Measurements from ENCODE around the gene GPR171.

The GPR171 gene

GRCh38 chr3:151197228-151197627, 5.8 kb downstream of the GPR171 start:
- Histone ChIP-seq H4K91ac (ENCODE audit: low read length) (no peak overlapping the region), H2AK5ac (ENCODE audit: low read length, severe bottlenecking) (peak overlapping the region; percentile 84), H4K8ac (ENCODE audit: low read length) (no peak overlapping the region), H3K4me2 (ENCODE audit: low read length, poor library complexity, severe bottlenecking) (no peak overlapping the region), H3K9me3 (ENCODE audit: control insufficient read depth, low read length) (no peaks in the 10 kb centered on the region), H3K9ac (ENCODE audit: low read length) (no peak overlapping the region), H2BK12ac (ENCODE audit: low read length in 2 of 2) (no peak overlapping the region), H2BK15ac (ENCODE audit: low read depth, poor library complexity, severe bottlenecking) (no peak overlapping the region), H2BK5ac (ENCODE audit: low read depth, low read length, poor library complexity, severe bottlenecking) (no peak overlapping the region), H3K79me1 (replicated peaks; ENCODE audit: low read length, poor library complexity, severe bottlenecking) (no peaks in the 10 kb centered on the region), H3K27me3 (ENCODE audit: control insufficient read depth in 1 of 2, insufficient read depth in 1 of 2, low read length in 2 of 2) (no peaks in the 10 kb centered on the region), H3K4ac (ENCODE audit: low read depth in 1 of 2, low read length in 2 of 2) (no peak overlapping the region), H3K14ac (ENCODE audit: low read length in 2 of 2) (no peak overlapping the region), H3K23ac (ENCODE audit: low read length in 2 of 2) (no peak overlapping the region), H3K36me3 (ENCODE audit: control insufficient read depth in 1 of 2, insufficient read depth in 2 of 2, low read depth in 1 of 2, low read length in 2 of 2) (no peaks in the 10 kb centered on the region), H3K27ac (ENCODE audit: low read length, poor library complexity, severe bottlenecking) (peak overlapping the region; percentile 13), H2AFZ (ENCODE audit: low read depth, low read length) (no peak overlapping the region), H2BK120ac (ENCODE audit: low read depth, low read length) (no peak overlapping the region), H3K4me1 (ENCODE audit: control insufficient read depth, insufficient read depth, low read depth, low read length) (peaks cover 6% of the 10 kb centered on the region), H3K18ac (ENCODE audit: low read depth in 1 of 2, low read length in 2 of 2) (no peak overlapping the region), H3K4me3 (ENCODE audit: insufficient read depth in 1 of 2, low read depth in 1 of 2, low read length in 2 of 2) (no peak overlapping the region)
- 95% methylated on average over 8 of the region's 8 CpGs for WGBS
- no peak for DNase-seq

- Histone ChIP-seq H3K9me3 (ENCODE audit: control insufficient read depth, low read length) (no peaks in the 10 kb centered on the region), H3K79me1 (replicated peaks; ENCODE audit: low read length, poor library complexity, severe bottlenecking) (no peaks in the 10 kb centered on the region), H3K4me1 (ENCODE audit: control insufficient read depth, insufficient read depth, low read depth, low read length) (peaks cover 6% of the 10 kb centered on the region), H2BK15ac (ENCODE audit: low read depth, poor library complexity, severe bottlenecking) (no peak overlapping the region), H3K4me3 (ENCODE audit: insufficient read depth in 1 of 2, low read depth in 1 of 2, low read length in 2 of 2) (no peak overlapping the region), H3K4me2 (ENCODE audit: low read length, poor library complexity, severe bottlenecking) (no peak overlapping the region), H2AK5ac (ENCODE audit: low read length, severe bottlenecking) (peak overlapping the region; percentile 1), H2AFZ (ENCODE audit: low read depth, low read length) (no peak overlapping the region), H4K8ac (ENCODE audit: low read length) (no peak overlapping the region), H4K91ac (ENCODE audit: low read length) (no peak overlapping the region), H3K4ac (ENCODE audit: low read depth in 1 of 2, low read length in 2 of 2) (no peak overlapping the region), H3K27me3 (ENCODE audit: control insufficient read depth in 1 of 2, insufficient read depth in 1 of 2, low read length in 2 of 2) (no peaks in the 10 kb centered on the region), H3K36me3 (ENCODE audit: control insufficient read depth in 1 of 2, insufficient read depth in 2 of 2, low read depth in 1 of 2, low read length in 2 of 2) (no peaks in the 10 kb centered on the region), H2BK120ac (ENCODE audit: low read depth, low read length) (no peak overlapping the region), H3K18ac (ENCODE audit: low read depth in 1 of 2, low read length in 2 of 2) (no peak overlapping the region), H3K27ac (ENCODE audit: low read length, poor library complexity, severe bottlenecking) (no peak overlapping the region), H3K14ac (ENCODE audit: low read length in 2 of 2) (no peak overlapping the region), H3K9ac (ENCODE audit: low read length) (no peak overlapping the region), H2BK5ac (ENCODE audit: low read depth, low read length, poor library complexity, severe bottlenecking) (no peak overlapping the region), H3K23ac (ENCODE audit: low read length in 2 of 2) (no peak overlapping the region), H2BK12ac (ENCODE audit: low read length in 2 of 2) (no peak overlapping the region)
- no peak for DNase-seq
These were observed 6.6 kb downstream of the GPR171 start for GRCh38 chr3:151196434-151196833.

- Histone ChIP-seq H3K27me3 (ENCODE audit: control insufficient read depth in 1 of 2, insufficient read depth in 1 of 2, low read length in 2 of 2) (no peaks in the 10 kb centered on the region), H2AK5ac (ENCODE audit: low read length, severe bottlenecking) (no peak overlapping the region), H3K36me3 (ENCODE audit: control insufficient read depth in 1 of 2, insufficient read depth in 2 of 2, low read depth in 1 of 2, low read length in 2 of 2) (no peaks in the 10 kb centered on the region), H2BK5ac (ENCODE audit: low read depth, low read length, poor library complexity, severe bottlenecking) (no peak overlapping the region), H2BK15ac (ENCODE audit: low read depth, poor library complexity, severe bottlenecking) (no peak overlapping the region), H3K14ac (ENCODE audit: low read length in 2 of 2) (no peak overlapping the region), H3K4me1 (ENCODE audit: control insufficient read depth, insufficient read depth, low read depth, low read length) (peaks cover 6% of the 10 kb centered on the region), H4K8ac (ENCODE audit: low read length) (no peak overlapping the region), H2AFZ (ENCODE audit: low read depth, low read length) (no peak overlapping the region), H4K91ac (ENCODE audit: low read length) (no peak overlapping the region), H3K4me2 (ENCODE audit: low read length, poor library complexity, severe bottlenecking) (no peak overlapping the region), H3K18ac (ENCODE audit: low read depth in 1 of 2, low read length in 2 of 2) (no peak overlapping the region), H3K4ac (ENCODE audit: low read depth in 1 of 2, low read length in 2 of 2) (no peak overlapping the region), H2BK12ac (ENCODE audit: low read length in 2 of 2) (no peak overlapping the region), H3K79me1 (replicated peaks; ENCODE audit: low read length, poor library complexity, severe bottlenecking) (no peaks in the 10 kb centered on the region), H2BK120ac (ENCODE audit: low read depth, low read length) (no peak overlapping the region), H3K4me3 (ENCODE audit: insufficient read depth in 1 of 2, low read depth in 1 of 2, low read length in 2 of 2) (no peak overlapping the region), H3K27ac (ENCODE audit: low read length, poor library complexity, severe bottlenecking) (no peak overlapping the region), H3K23ac (ENCODE audit: low read length in 2 of 2) (no peak overlapping the region), H3K9me3 (ENCODE audit: control insufficient read depth, low read length) (no peaks in the 10 kb centered on the region), H3K9ac (ENCODE audit: low read length) (no peak overlapping the region)
- no peak for DNase-seq
- no CpG with 5 or more reads among the region's 1 CpG for WGBS
These were observed 7.2 kb downstream of the GPR171 start for GRCh38 chr3:151195826-151196225.

GRCh38 chr3:151192545-151192944, 10.5 kb downstream of the GPR171 start:
- Histone ChIP-seq H3K4me1 (ENCODE audit: control insufficient read depth, insufficient read depth, low read depth, low read length) (peaks cover 4% of the 10 kb centered on the region), H3K23ac (ENCODE audit: low read length in 2 of 2) (no peak overlapping the region), H2BK120ac (ENCODE audit: low read depth, low read length) (no peak overlapping the region), H3K4me2 (ENCODE audit: low read length, poor library complexity, severe bottlenecking) (no peak overlapping the region), H3K4ac (ENCODE audit: low read depth in 1 of 2, low read length in 2 of 2) (peak overlapping the region in 1 of 2 experiments; percentile 16), H2BK15ac (ENCODE audit: low read depth, poor library complexity, severe bottlenecking) (no peak overlapping the region), H3K9me3 (ENCODE audit: control insufficient read depth, low read length) (no peaks in the 10 kb centered on the region), H3K36me3 (ENCODE audit: control insufficient read depth in 1 of 2, insufficient read depth in 2 of 2, low read depth in 1 of 2, low read length in 2 of 2) (no peaks in the 10 kb centered on the region), H4K91ac (ENCODE audit: low read length) (no peak overlapping the region), H2BK5ac (ENCODE audit: low read depth, low read length, poor library complexity, severe bottlenecking) (no peak overlapping the region), H2AK5ac (ENCODE audit: low read length, severe bottlenecking) (no peak overlapping the region), H3K18ac (ENCODE audit: low read depth in 1 of 2, low read length in 2 of 2) (no peak overlapping the region), H3K9ac (ENCODE audit: low read length) (no peak overlapping the region), H2BK12ac (ENCODE audit: low read length in 2 of 2) (no peak overlapping the region), H3K27ac (ENCODE audit: low read length, poor library complexity, severe bottlenecking) (no peak overlapping the region), H3K27me3 (ENCODE audit: control insufficient read depth in 1 of 2, insufficient read depth in 1 of 2, low read length in 2 of 2) (no peaks in the 10 kb centered on the region), H2AFZ (ENCODE audit: low read depth, low read length) (no peak overlapping the region), H3K4me3 (ENCODE audit: insufficient read depth in 1 of 2, low read depth in 1 of 2, low read length in 2 of 2) (no peak overlapping the region), H3K79me1 (replicated peaks; ENCODE audit: low read length, poor library complexity, severe bottlenecking) (no peaks in the 10 kb centered on the region), H3K14ac (ENCODE audit: low read length in 2 of 2) (no peak overlapping the region), H4K8ac (ENCODE audit: low read length) (no peak overlapping the region)
- WGBS: 98% methylated on average over 4 of the region's 6 CpGs
- DNase-seq: no peak
